HG03521 (cell line): ENCODE results near the gene EIF3I.
"Not testable (repeated sequence)": the region's sequence is repeated elsewhere in the genome, so short reads cannot be mapped to it uniquely, and the experiment has no call there.

Experiments
- ATAC-seq: cut with Tn5 transposase; IDR thresholded peaks from one replicate; pipeline ENCODE4 v1.9.1; 2021; ENCODE audit warnings: mild to moderate bottlenecking, moderate library complexity; ENCODE audit not compliant: unreplicated experiment

EIF3I gene

GRCh38 chr1:32231843-32232432 is 9.7 kb downstream of the EIF3I start:
- ATAC-seq: no peak

GRCh38 chr1:32232558-32233304 is 10.5 kb downstream of the EIF3I start:
- no peak for ATAC-seq

- ATAC-seq: no peak
Observed at GRCh38 chr1:32234792-32235191, 12.6 kb downstream of the EIF3I start.

GRCh38 chr1:32239337-32239736 is 17.1 kb downstream of the EIF3I start:
- ATAC-seq: no peak

- ATAC-seq: no peak
Observed at GRCh38 chr1:32239790-32240139, 17.6 kb downstream of the EIF3I start.

GRCh38 chr1:32240140-32240951 is 18.1 kb downstream of the EIF3I start:
- ATAC-seq: no peak

- no peak for ATAC-seq
Observed at GRCh38 chr1:32241001-32241763, 19.0 kb downstream of the EIF3I start.

- ATAC-seq: no peak
Observed at GRCh38 chr1:32242341-32242851, 20.2 kb downstream of the EIF3I start.

- no peak for ATAC-seq
Observed at GRCh38 chr1:32246888-32247273, 24.7 kb downstream of the EIF3I start, which contains the start of gene FAM167B. FAM167B (plus strand) TSS chr1:32247222; CDS start chr1:32247422, 200 bp downstream.

GRCh38 chr1:32247452-32247851 is 25.2 kb downstream of the EIF3I start:
- ATAC-seq: no peak

GRCh38 chr1:32247983-32248889 is 26.0 kb downstream of the EIF3I start:
- no peak for ATAC-seq

- peak; percentile 48 for ATAC-seq
Observed at GRCh38 chr1:32249831-32250525, 27.8 kb downstream of the EIF3I start.

GRCh38 chr1:32250893-32251716 is 28.9 kb downstream of the EIF3I start, which contains the start of gene LCK:
LCK (plus strand) TSS chr1:32251265; CDS start chr1:32274330, 23,065 bp downstream.
- ATAC-seq: no peak

- ATAC-seq: no peak
Observed at GRCh38 chr1:32255072-32256071, 33.2 kb downstream of the EIF3I start.

GRCh38 chr1:32256473-32257226 is 34.4 kb downstream of the EIF3I start:
- ATAC-seq: no peak

- ATAC-seq: no peak
Observed at GRCh38 chr1:32257227-32257508, 35.0 kb downstream of the EIF3I start.

- not testable (repeated sequence) for ATAC-seq
Observed at GRCh38 chr1:32263236-32263593, 41.0 kb downstream of the EIF3I start.
